ENCODE results near the gene ASXL2. TPM values are rescaled to one million over a fixed set of nuclear protein-coding genes. Genes with fewer than 3 reads are reported as not detected.
"Not testable (repeated sequence)": the region's sequence is repeated elsewhere in the genome, so short reads cannot be mapped to it uniquely, and the experiment has no call there.

The ASXL2 gene
- total RNA-seq, 1 donor from 2014 or later: 25.8 TPM

DNA sequence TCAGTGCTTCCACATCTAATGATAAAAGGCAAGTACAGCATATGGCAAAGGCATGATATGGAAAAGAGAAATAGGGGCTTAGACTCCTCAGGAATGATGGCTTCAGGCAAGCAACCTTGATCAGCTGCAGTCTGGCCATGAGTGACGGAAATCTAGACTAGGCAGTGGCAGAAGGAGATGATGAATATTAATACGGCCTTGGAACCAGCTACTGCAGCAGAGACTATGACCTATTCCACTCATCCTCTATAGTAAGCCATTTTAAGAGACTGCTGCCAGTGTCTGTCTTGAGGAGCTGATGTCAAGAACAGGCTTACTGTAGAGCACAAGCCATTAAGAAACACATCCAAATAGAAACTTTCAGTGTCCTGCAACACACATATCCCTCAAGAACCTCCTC is 23.7 kb downstream of the ASXL2 start:
- no peak overlapping the region for H3K27ac ChIP-seq (ENCODE audit: low read depth, low read length)
- no peaks in the 10 kb centered on the region for H3K36me3 ChIP-seq (ENCODE audit: insufficient read depth, low read length)
- H3K4me2 ChIP-seq (ENCODE audit: low read length): no peak overlapping the region
- H3K9me3 ChIP-seq (ENCODE audit: insufficient read depth, low read depth, low read length): no peaks in the 10 kb centered on the region
- peaks cover 68% of the 10 kb centered on the region for H4K20me1 ChIP-seq (ENCODE audit: insufficient read depth, low read length)
- no peak for FAIRE-seq
- peaks cover 50% of the 10 kb centered on the region for H3K79me2 ChIP-seq (ENCODE audit: insufficient read depth, low read length)
- Mint-ChIP-seq H3K27me3 (ENCODE audit: low read depth, unreplicated experiment) (no peaks in the 10 kb centered on the region), H3K4me3 (ENCODE audit: unreplicated experiment) (no peak overlapping the region), H3K9me3 (ENCODE audit: unreplicated experiment) (no peaks in the 10 kb centered on the region), H3K27ac (ENCODE audit: unreplicated experiment) (no peak overlapping the region), H3K4me1 (ENCODE audit: low read depth, unreplicated experiment) (peaks cover 18% of the 10 kb centered on the region), H3K36me3 (ENCODE audit: low read depth, unreplicated experiment) (no peaks in the 10 kb centered on the region)
- no peak for TF ChIP-seq EZH2 (IDR thresholded peaks at IDR 0.05; ENCODE audit: insufficient read depth, low read length)
- TF ChIP-seq, protein P1, sequence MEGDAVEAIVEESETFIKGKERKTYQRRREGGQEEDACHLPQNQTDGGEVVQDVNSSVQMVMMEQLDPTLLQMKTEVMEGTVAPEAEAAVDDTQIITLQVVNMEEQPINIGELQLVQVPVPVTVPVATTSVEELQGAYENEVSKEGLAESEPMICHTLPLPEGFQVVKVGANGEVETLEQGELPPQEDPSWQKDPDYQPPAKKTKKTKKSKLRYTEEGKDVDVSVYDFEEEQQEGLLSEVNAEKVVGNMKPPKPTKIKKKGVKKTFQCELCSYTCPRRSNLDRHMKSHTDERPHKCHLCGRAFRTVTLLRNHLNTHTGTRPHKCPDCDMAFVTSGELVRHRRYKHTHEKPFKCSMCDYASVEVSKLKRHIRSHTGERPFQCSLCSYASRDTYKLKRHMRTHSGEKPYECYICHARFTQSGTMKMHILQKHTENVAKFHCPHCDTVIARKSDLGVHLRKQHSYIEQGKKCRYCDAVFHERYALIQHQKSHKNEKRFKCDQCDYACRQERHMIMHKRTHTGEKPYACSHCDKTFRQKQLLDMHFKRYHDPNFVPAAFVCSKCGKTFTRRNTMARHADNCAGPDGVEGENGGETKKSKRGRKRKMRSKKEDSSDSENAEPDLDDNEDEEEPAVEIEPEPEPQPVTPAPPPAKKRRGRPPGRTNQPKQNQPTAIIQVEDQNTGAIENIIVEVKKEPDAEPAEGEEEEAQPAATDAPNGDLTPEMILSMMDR (IDR thresholded peaks at IDR 0.05; ENCODE audit: insufficient read depth, low read depth, low read length): no peak
- no peaks in the 10 kb centered on the region for H3K27me3 ChIP-seq (ENCODE audit: insufficient read depth, low read length)
- no peak overlapping the region for H3K9ac ChIP-seq (ENCODE audit: low read length)
- no peak overlapping the region for H2AFZ ChIP-seq (ENCODE audit: low read depth, low read length)
- no peak for DNase-seq (ENCODE audit: low read depth)
- H3K4me3 ChIP-seq (ENCODE audit: insufficient read depth, low read depth, low read length): no peak overlapping the region
- peaks cover 4% of the 10 kb centered on the region for H3K4me1 ChIP-seq (ENCODE audit: insufficient read depth, low read length)

DNA sequence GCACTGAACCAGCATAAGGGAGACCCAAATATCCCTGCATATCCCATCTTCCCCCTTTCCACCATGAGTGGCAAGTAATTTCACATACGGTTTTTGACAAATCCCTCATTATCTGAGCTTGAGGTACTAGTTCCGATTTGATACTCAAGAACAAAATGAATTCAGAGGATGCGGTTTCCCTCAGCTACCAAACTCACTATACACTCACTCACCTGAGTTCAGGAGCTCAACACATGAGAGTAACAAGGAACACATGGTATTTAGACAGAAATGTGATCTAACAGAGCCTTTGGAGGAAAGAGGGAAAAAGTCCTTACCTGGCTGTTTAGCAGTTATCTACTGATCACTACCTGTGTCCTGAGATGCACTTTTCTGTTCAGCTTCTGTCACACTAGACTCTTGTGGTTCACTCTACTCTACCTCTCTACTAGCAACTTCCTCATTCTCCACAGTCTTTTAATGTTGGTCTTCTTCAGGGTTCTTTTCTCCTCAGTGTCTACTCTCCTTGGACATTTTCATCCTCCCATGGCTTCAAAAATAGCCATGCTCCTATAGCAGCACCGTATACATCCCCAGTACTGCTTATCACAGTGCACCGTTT is 25.1 kb downstream of the ASXL2 start:
- Histone ChIP-seq H3K9ac (ENCODE audit: low read length) (no peak overlapping the region), H3K4me3 (ENCODE audit: insufficient read depth, low read depth, low read length) (no peak overlapping the region), H3K9me3 (ENCODE audit: insufficient read depth, low read depth, low read length) (no peaks in the 10 kb centered on the region), H3K27me3 (ENCODE audit: insufficient read depth, low read length) (no peaks in the 10 kb centered on the region), H3K36me3 (ENCODE audit: insufficient read depth, low read length) (no peaks in the 10 kb centered on the region), H3K4me2 (ENCODE audit: low read length) (no peak overlapping the region), H3K27ac (ENCODE audit: low read depth, low read length) (no peak overlapping the region), H4K20me1 (ENCODE audit: insufficient read depth, low read length) (peaks cover 69% of the 10 kb centered on the region), H3K79me2 (ENCODE audit: insufficient read depth, low read length) (peaks cover 38% of the 10 kb centered on the region), H2AFZ (ENCODE audit: low read depth, low read length) (no peak overlapping the region), H3K4me1 (ENCODE audit: insufficient read depth, low read length) (peaks cover 4% of the 10 kb centered on the region)
- DNase-seq (ENCODE audit: low read depth) (no peak), FAIRE-seq (no peak)
- Mint-ChIP-seq H3K4me3 (ENCODE audit: unreplicated experiment) (no peak overlapping the region), H3K4me1 (ENCODE audit: low read depth, unreplicated experiment) (peaks cover 18% of the 10 kb centered on the region), H3K9me3 (ENCODE audit: unreplicated experiment) (no peaks in the 10 kb centered on the region), H3K27ac (ENCODE audit: unreplicated experiment) (no peak overlapping the region), H3K27me3 (ENCODE audit: low read depth, unreplicated experiment) (no peaks in the 10 kb centered on the region), H3K36me3 (ENCODE audit: low read depth, unreplicated experiment) (no peaks in the 10 kb centered on the region)
- TF ChIP-seq EZH2 (IDR thresholded peaks at IDR 0.05; ENCODE audit: insufficient read depth, low read length): no peak
- TF ChIP-seq, protein P1 (IDR thresholded peaks at IDR 0.05; ENCODE audit: insufficient read depth, low read depth, low read length): no peak

DNA sequence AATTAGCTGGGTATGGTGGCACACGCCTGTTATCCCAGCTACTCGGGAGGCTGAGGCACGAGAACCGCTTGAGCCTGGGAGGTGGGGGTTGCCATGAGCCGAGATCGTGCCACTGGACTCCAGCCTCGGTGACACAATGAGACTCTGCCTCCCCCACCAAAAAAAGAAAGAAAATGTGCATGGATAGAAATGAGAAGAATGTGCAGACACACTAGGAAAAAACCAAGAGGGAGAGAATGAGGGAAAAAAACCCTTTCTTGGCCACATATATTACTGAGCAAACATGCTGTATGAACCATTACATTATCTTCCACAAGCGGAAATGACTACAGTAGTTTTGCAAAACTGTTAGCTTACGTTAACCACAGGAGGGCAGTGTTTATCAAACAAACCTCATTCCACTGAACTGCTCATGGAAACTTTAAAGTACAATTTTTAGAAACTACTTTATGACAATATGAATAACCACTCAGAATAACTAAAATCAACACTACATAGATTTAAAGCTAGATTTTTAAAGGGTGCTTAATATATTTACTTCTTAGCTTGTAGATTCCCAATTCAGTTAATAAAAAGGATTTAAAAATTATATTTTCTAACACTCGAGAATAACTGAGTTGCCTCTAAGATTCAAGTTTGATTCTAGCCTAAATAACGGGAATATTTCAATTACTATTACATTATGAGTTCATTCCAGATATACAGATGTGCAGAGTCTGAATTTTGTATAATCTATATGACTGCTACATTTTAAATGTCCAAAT is 26.4 kb downstream of the ASXL2 start:
- Mint-ChIP-seq H3K4me3 (ENCODE audit: unreplicated experiment) (no peak overlapping the region), H3K36me3 (ENCODE audit: low read depth, unreplicated experiment) (no peaks in the 10 kb centered on the region), H3K9me3 (ENCODE audit: unreplicated experiment) (no peaks in the 10 kb centered on the region), H3K27me3 (ENCODE audit: low read depth, unreplicated experiment) (no peaks in the 10 kb centered on the region), H3K4me1 (ENCODE audit: low read depth, unreplicated experiment) (peaks cover 15% of the 10 kb centered on the region), H3K27ac (ENCODE audit: unreplicated experiment) (peak overlapping the region; percentile 54)
- Histone ChIP-seq H4K20me1 (ENCODE audit: insufficient read depth, low read length) (peaks cover 63% of the 10 kb centered on the region), H3K9ac (ENCODE audit: low read length) (peak overlapping the region; percentile 49), H3K4me2 (ENCODE audit: low read length) (peak overlapping the region; percentile 71), H3K36me3 (ENCODE audit: insufficient read depth, low read length) (no peaks in the 10 kb centered on the region), H3K27ac (ENCODE audit: low read depth, low read length) (peak overlapping the region; percentile 59), H3K4me1 (ENCODE audit: insufficient read depth, low read length) (peaks cover 4% of the 10 kb centered on the region), H3K79me2 (ENCODE audit: insufficient read depth, low read length) (peaks cover 39% of the 10 kb centered on the region), H2AFZ (ENCODE audit: low read depth, low read length) (peak overlapping the region; percentile 28), H3K9me3 (ENCODE audit: insufficient read depth, low read depth, low read length) (no peaks in the 10 kb centered on the region), H3K4me3 (ENCODE audit: insufficient read depth, low read depth, low read length) (no peak overlapping the region), H3K27me3 (ENCODE audit: insufficient read depth, low read length) (no peaks in the 10 kb centered on the region)
- peak; percentile 91 for DNase-seq (ENCODE audit: low read depth)
- FAIRE-seq: peak; percentile 93
- TF ChIP-seq, protein P1 (IDR thresholded peaks at IDR 0.05; ENCODE audit: insufficient read depth, low read depth, low read length): peak; percentile 63
- no peak for TF ChIP-seq EZH2 (IDR thresholded peaks at IDR 0.05; ENCODE audit: insufficient read depth, low read length)

DNA sequence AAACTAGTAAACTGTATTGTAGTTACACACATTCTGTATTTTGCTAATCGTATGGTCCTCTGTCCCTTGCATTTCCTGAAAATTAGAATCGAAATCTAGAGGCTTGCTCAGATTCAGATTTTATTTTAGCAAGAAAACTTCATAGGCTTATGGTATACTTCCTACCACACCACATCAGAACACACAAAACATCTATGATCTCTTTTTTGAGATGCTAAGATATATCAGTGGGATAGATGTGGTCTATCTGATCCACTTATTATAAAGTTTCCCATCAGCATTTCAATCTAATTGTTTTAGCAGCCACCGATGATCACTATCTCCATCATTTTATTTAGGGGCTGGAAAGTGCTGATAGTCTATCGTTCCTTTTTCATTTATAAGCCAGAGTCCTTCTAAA is 27.9 kb downstream of the ASXL2 start:
- peak; percentile 39 for FAIRE-seq

More for the DNA sequence above, 27.9 kb downstream of the ASXL2 start:
- H2AFZ ChIP-seq (ENCODE audit: low read depth, low read length); H3K27ac Mint-ChIP-seq (ENCODE audit: unreplicated experiment); H3K27me3 ChIP-seq (ENCODE audit: insufficient read depth, low read length); H3K36me3 ChIP-seq (ENCODE audit: insufficient read depth, low read length); H3K9me3 ChIP-seq (ENCODE audit: insufficient read depth, low read depth, low read length); H3K4me3 ChIP-seq (ENCODE audit: insufficient read depth, low read depth, low read length); H3K4me2 ChIP-seq (ENCODE audit: low read length); H3K4me1 ChIP-seq (ENCODE audit: insufficient read depth, low read length); DNase-seq (ENCODE audit: low read depth); H3K36me3 Mint-ChIP-seq (ENCODE audit: low read depth, unreplicated experiment); H3K4me3 Mint-ChIP-seq (ENCODE audit: unreplicated experiment); H3K9ac ChIP-seq (ENCODE audit: low read length); H3K27me3 Mint-ChIP-seq (ENCODE audit: low read depth, unreplicated experiment); H3K27ac ChIP-seq (ENCODE audit: low read depth, low read length); H3K9me3 Mint-ChIP-seq (ENCODE audit: unreplicated experiment): not testable (repeated sequence)
- Histone ChIP-seq H3K79me2 (ENCODE audit: insufficient read depth, low read length) (peaks cover 44% of the 10 kb centered on the region), H4K20me1 (ENCODE audit: insufficient read depth, low read length) (peaks cover 63% of the 10 kb centered on the region)
- H3K4me1 Mint-ChIP-seq (ENCODE audit: low read depth, unreplicated experiment): peaks cover 15% of the 10 kb centered on the region

Measured in astrocyte (in vitro differentiated cells and primary cell).